Calu3 (cell line): ENCODE data around the gene BBLN. TPM values are rescaled to one million over a fixed set of nuclear protein-coding genes. Genes with fewer than 3 reads are reported as not detected.

Experiments
- BruUV-seq: library from RNA; stranded (reverse); fragments of 400-500 nt; replicated peaks from 2 replicates; lab custom pipeline; 2021; lab: Mats Ljungman, UMichigan
- CTCF ChIA-PET: fragments of 300-600 bp; sonication (Branson Sonifier 250); formaldehyde crosslinking; loops from one replicate; lab custom pipeline; 2022; ENCODE audit warnings: antibody characterized with exemption; lab: Charles Lee
- DNase-seq: peaks from one replicate; pipeline ENCODE4 v3.0.0; 2022
- H3K27ac Mint-ChIP-seq: one replicate; pipeline ENCODE4 v1.8.0; 2022; ENCODE audit warnings: mixed read lengths; ENCODE audit not compliant: unreplicated experiment
- H3K27me3 Mint-ChIP-seq: one replicate; pipeline ENCODE4 v1.8.0; 2022; ENCODE audit warnings: mixed read lengths; ENCODE audit not compliant: unreplicated experiment
- H3K36me3 Mint-ChIP-seq: one replicate; pipeline ENCODE4 v1.8.0; 2022; ENCODE audit warnings: mild to moderate bottlenecking, moderate library complexity, mixed read lengths; ENCODE audit not compliant: insufficient read depth, unreplicated experiment
- H3K4me1 Mint-ChIP-seq: one replicate; pipeline ENCODE4 v1.8.0; 2022; ENCODE audit warnings: mild to moderate bottlenecking, low read depth, mixed read lengths; ENCODE audit not compliant: unreplicated experiment
- H3K4me3 Mint-ChIP-seq: one replicate; pipeline ENCODE4 v1.8.0; 2022; ENCODE audit warnings: mild to moderate bottlenecking, low read depth, moderate library complexity, mixed read lengths; ENCODE audit not compliant: unreplicated experiment
- H3K9me3 Mint-ChIP-seq: one replicate; pipeline ENCODE4 v1.8.0; 2022; ENCODE audit warnings: low read depth, mixed read lengths; ENCODE audit not compliant: unreplicated experiment
- intact Hi-C: fragments of 100-400 bp; cut with micrococcal nuclease; formaldehyde crosslinking; loops from one replicate; pipeline ENCODE4 v1.10.0; 2022; ENCODE audit not compliant: unreplicated experiment
- total RNA-seq: library from RNA; stranded (reverse); gene quantifications from 2 replicates; pipeline ENCODE4 v1.2.3, GENCODE V29; 2022
- TF ChIP-seq, protein P1 (sequence below): fragments of 200-600 bp; IDR thresholded peaks from one replicate; pipeline ENCODE4 v1.8.0; 2022; ENCODE audit warnings: antibody characterized with exemption; ENCODE audit not compliant: unreplicated experiment

Gene BBLN
- total RNA-seq, 1 experiment from 2014 or later = 82.3 TPM

DNA sequence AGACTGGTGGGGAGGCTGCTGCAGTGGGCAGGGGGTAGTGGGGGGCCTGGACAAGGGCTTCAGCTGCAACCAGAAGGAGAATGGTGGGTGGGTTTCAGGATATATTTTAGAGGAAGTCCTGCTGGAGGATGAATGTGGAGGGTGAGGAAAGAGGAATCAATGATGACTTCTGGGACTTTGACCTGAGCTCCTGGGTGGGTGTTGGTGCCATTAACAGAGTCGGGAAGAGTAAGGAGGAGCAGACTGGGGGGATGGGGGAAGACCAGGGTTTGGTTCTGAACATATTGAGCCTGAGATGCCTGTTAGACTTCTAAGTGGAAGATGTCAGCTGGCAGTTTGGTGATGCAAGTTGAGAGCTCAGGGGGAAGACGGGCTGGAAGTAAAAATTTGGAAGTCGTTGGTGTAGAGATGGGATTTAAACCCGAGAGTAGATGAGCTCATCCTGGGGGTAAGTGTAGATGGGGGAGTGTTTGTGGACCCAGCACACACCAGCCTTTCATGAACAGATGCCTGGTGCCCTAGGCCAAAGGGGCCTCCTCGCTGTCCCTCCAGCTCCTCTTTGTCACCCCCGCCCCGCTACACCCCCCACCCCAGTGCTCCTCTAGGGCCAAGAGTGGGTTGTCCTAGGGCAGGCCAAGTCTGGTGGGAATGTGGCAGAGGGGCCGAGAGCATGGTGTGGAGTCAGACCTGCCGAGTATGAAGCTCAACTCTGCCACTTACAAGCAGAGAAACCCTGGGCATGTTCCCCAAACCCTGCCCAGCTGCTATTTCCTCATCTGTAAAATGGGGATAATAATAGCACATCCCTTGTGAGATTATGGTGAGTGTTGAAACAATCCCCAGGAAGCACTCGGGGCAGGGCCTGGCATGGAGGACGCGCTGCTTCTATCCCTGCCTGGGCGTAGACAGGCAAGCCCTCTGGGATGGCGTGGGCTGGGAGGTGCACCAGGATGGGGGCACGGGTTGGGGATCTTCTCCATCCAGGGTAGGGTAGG lies 47.1 kb downstream of the BBLN start:
- CTCF ChIA-PET = interaction anchor here (0.9 to 1.0 kb wide), 2 partner anchors 62 to 213 kb away, joined by 3 to 4 read pairs; no protein-coding TSS in a partner anchor
- no peaks in the 10 kb centered on the region for H3K27me3 Mint-ChIP-seq
- H3K4me1 Mint-ChIP-seq = peaks cover 33% of the 10 kb centered on the region
- intact Hi-C loops = no loop called here
- H3K4me3 Mint-ChIP-seq = no peak overlapping the region
- TF ChIP-seq, protein P1, sequence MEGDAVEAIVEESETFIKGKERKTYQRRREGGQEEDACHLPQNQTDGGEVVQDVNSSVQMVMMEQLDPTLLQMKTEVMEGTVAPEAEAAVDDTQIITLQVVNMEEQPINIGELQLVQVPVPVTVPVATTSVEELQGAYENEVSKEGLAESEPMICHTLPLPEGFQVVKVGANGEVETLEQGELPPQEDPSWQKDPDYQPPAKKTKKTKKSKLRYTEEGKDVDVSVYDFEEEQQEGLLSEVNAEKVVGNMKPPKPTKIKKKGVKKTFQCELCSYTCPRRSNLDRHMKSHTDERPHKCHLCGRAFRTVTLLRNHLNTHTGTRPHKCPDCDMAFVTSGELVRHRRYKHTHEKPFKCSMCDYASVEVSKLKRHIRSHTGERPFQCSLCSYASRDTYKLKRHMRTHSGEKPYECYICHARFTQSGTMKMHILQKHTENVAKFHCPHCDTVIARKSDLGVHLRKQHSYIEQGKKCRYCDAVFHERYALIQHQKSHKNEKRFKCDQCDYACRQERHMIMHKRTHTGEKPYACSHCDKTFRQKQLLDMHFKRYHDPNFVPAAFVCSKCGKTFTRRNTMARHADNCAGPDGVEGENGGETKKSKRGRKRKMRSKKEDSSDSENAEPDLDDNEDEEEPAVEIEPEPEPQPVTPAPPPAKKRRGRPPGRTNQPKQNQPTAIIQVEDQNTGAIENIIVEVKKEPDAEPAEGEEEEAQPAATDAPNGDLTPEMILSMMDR = no peak
- no peak overlapping the region for H3K27ac Mint-ChIP-seq
- no TSS peak for BruUV-seq
- H3K36me3 Mint-ChIP-seq = peaks cover 35% of the 10 kb centered on the region
- no peak for DNase-seq
- H3K9me3 Mint-ChIP-seq = no peaks in the 10 kb centered on the region

DNA sequence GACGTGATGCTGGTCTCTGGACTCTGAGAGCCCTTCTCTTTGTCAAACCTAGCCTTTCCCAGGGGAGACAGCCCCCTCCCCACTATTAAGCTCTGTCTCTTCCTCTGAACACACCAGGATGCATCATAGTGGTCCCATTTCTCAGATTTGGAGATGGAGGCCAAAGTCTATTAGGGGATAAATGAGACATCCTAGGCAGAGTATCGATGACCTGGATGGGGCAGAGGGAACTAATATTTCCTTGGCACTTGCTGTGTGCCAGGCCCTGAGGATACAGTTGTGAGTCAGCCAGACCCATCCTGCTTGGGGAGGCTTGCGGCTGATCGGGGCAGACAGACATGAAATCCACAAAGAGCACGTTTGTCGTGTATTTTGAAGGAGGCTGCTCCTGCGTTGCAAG lies 48.3 kb downstream of the BBLN start:
- CTCF ChIA-PET = interaction anchor here (0.6 kb wide), 1 partner anchor 1571 kb away, joined by 3 read pairs; no protein-coding TSS in a partner anchor

DNA sequence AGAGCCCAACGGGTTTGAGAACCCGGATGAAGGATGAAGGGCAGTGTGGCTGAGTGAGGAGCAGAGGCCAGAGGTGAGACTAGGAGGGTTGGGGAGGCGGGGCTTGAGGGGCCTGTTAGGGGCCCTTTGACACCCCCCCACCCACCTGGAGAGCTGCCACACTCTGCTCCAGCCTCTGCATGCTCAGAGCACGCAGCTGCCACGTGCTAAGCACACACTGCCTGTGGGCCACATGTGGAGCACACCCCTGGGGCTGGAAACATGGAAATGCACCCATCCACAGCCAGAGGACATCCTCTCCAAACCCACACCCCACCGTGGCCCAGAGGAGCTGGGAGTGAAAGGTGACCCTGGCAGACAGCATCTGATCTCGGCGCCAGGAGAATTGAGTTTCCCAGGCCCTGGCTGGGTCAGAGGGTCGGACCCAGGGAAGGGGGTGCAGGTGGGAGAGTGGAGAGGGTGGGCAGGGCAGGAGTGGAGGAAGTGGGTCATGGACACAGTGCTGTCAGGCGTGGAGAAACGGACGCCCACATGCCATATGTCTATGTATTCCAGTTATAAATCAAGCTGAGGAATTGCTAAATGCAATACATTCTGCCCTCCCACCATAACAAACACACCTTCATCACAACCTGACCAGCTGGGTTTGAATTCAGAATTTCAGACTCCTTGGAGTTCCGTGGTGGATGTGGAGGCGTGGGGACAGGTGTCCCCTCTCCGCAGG lies 49.0 kb downstream of the BBLN start:
- DNase-seq = no peak
- no TSS peak for BruUV-seq
- no peaks in the 10 kb centered on the region for H3K27me3 Mint-ChIP-seq
- H3K36me3 Mint-ChIP-seq = peaks cover 34% of the 10 kb centered on the region
- no peak overlapping the region for H3K4me3 Mint-ChIP-seq
- H3K27ac Mint-ChIP-seq = no peak overlapping the region
- CTCF ChIA-PET = no interaction called here
- no peaks in the 10 kb centered on the region for H3K9me3 Mint-ChIP-seq
- H3K4me1 Mint-ChIP-seq = peaks cover 37% of the 10 kb centered on the region
- TF ChIP-seq, protein P1 = no peak
- intact Hi-C loops = no loop called here

More for the DNA sequence above, 48.3 kb downstream of the BBLN start:
- Mint-ChIP-seq H3K27ac (no peak overlapping the region), H3K36me3 (peaks cover 36% of the 10 kb centered on the region), H3K4me1 (peaks cover 37% of the 10 kb centered on the region), H3K27me3 (no peaks in the 10 kb centered on the region), H3K9me3 (no peaks in the 10 kb centered on the region), H3K4me3 (no peak overlapping the region)
- DNase-seq = no peak
- intact Hi-C loops = no loop called here
- no TSS peak for BruUV-seq
- TF ChIP-seq, protein P1 = no peak

DNA sequence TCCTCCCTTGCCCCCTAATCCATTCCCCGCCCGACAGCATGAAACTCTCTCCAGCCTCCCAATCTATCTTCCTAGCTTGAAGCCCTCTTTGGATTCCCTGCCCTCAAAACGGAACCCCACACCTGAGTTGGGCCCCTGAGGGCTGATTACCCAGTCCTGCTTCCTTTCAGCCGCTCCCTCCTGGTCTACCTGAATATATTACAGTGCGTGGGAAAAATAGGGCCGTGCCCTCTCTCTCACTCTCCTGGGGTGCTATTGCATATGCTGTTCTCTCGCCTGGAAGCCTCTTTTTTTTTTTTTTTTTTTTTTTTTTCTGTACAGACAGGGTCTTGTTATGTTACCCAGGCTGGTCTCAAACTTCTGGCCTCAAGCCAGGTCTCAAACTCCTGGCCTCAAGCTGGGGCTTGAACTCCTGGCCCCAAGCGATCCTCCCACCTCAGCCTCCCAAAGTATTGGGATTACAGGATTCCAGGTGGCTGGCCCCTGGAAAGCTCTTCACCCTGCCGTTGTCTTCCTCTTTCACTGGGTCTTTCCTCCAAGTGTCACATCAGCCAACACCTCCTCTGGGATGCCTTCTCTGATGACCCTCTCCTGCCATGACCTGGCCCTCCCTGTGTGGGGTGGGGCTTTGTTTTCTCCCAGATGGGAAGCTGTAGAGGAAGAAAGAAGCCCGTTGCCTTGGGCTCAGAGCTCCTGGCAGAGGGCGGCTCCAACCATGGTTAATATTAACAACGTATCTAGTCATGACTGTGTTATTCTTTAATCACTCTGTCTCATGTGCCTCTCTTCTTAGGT lies 51.3 kb downstream of the BBLN start:
- no TSS peak for BruUV-seq
- Mint-ChIP-seq H3K4me3 (peak overlapping the region; percentile 22), H3K27me3 (no peaks in the 10 kb centered on the region), H3K27ac (peak overlapping the region; percentile 27), H3K9me3 (no peaks in the 10 kb centered on the region), H3K4me1 (peaks cover 32% of the 10 kb centered on the region), H3K36me3 (peaks cover 24% of the 10 kb centered on the region)
- TF ChIP-seq, protein P1 = no peak
- CTCF ChIA-PET = interaction anchor here (1.0 kb wide), 1 partner anchor 18 kb away, joined by 3 read pairs; no protein-coding TSS in a partner anchor
- intact Hi-C loops = no loop called here
- DNase-seq = peak; percentile 32
